ENCODE data around the gene TMEM232. TPM values are rescaled to one million over a fixed set of nuclear protein-coding genes. Genes with fewer than 3 reads are reported as not detected.
A peak's percentile ranks its signal among the peaks of the same experiment; 100 is the strongest.

The TMEM232 gene
- total RNA-seq, 1 donor from 2014 or later, result 2.3 TPM

- no peaks in the 10 kb centered on the region for H3K4me1 Mint-ChIP-seq (ENCODE audit: low read depth)
- no peak overlapping the region for H3K27ac Mint-ChIP-seq (ENCODE audit: unreplicated experiment)
- TF ChIP-seq, protein P1, sequence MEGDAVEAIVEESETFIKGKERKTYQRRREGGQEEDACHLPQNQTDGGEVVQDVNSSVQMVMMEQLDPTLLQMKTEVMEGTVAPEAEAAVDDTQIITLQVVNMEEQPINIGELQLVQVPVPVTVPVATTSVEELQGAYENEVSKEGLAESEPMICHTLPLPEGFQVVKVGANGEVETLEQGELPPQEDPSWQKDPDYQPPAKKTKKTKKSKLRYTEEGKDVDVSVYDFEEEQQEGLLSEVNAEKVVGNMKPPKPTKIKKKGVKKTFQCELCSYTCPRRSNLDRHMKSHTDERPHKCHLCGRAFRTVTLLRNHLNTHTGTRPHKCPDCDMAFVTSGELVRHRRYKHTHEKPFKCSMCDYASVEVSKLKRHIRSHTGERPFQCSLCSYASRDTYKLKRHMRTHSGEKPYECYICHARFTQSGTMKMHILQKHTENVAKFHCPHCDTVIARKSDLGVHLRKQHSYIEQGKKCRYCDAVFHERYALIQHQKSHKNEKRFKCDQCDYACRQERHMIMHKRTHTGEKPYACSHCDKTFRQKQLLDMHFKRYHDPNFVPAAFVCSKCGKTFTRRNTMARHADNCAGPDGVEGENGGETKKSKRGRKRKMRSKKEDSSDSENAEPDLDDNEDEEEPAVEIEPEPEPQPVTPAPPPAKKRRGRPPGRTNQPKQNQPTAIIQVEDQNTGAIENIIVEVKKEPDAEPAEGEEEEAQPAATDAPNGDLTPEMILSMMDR (IDR thresholded peaks at IDR 0.05), result no peak
- no peaks in the 10 kb centered on the region for H3K9me3 Mint-ChIP-seq (ENCODE audit: low read depth)
- H3K27me3 Mint-ChIP-seq (ENCODE audit: low read depth), result no peaks in the 10 kb centered on the region
- H3K36me3 Mint-ChIP-seq (ENCODE audit: low read depth), result no peaks in the 10 kb centered on the region
- DNase-seq (ENCODE audit: low spot score), result no peak
- H3K4me3 Mint-ChIP-seq (ENCODE audit: unreplicated experiment), result no peak overlapping the region
Measured at GRCh38 chr5:110402562-110402961, 323.9 kb downstream of the TMEM232 start.

GRCh38 chr5:110401881-110402280 lies 324.6 kb downstream of the TMEM232 start:
- TF ChIP-seq, protein P1 (IDR thresholded peaks at IDR 0.05), result no peak
- H3K4me3 Mint-ChIP-seq (ENCODE audit: unreplicated experiment), result no peak overlapping the region
- H3K4me1 Mint-ChIP-seq (ENCODE audit: low read depth), result no peaks in the 10 kb centered on the region
- no peaks in the 10 kb centered on the region for H3K9me3 Mint-ChIP-seq (ENCODE audit: low read depth)
- no peaks in the 10 kb centered on the region for H3K36me3 Mint-ChIP-seq (ENCODE audit: low read depth)
- no peaks in the 10 kb centered on the region for H3K27me3 Mint-ChIP-seq (ENCODE audit: low read depth)
- no peak overlapping the region for H3K27ac Mint-ChIP-seq (ENCODE audit: unreplicated experiment)
- DNase-seq (ENCODE audit: low spot score), result no peak

DNA sequence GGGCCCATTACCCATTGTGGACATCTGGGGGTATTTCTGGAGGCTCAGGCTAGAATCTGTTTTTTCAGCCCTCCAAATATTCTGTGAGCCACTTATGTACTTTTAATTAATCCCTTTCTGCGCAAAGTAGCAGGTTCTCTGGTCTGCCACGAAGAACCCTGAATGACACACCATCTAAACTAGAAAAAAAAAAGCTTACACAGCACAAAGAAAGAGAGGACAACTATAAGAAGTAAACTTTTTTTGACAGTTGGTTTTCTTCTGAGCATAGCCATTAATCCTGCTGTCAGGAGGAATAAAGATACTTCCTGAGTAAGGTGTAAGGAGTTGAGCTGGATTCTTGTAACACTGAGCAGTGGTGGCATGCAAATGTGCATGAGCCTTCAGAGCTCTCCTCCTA lies 327.5 kb downstream of the TMEM232 start:
- TF ChIP-seq, protein P1 (IDR thresholded peaks at IDR 0.05), result no peak
- Mint-ChIP-seq H3K36me3 (ENCODE audit: low read depth) (no peaks in the 10 kb centered on the region), H3K27me3 (ENCODE audit: low read depth) (no peaks in the 10 kb centered on the region), H3K9me3 (ENCODE audit: low read depth) (no peaks in the 10 kb centered on the region), H3K4me1 (ENCODE audit: low read depth) (no peaks in the 10 kb centered on the region), H3K27ac (ENCODE audit: unreplicated experiment) (no peak overlapping the region), H3K4me3 (ENCODE audit: unreplicated experiment) (no peak overlapping the region)
- no peak for DNase-seq (ENCODE audit: low spot score)

- Mint-ChIP-seq H3K36me3 (ENCODE audit: low read depth) (no peaks in the 10 kb centered on the region), H3K9me3 (ENCODE audit: low read depth) (no peaks in the 10 kb centered on the region), H3K4me3 (ENCODE audit: unreplicated experiment) (no peak overlapping the region), H3K27ac (ENCODE audit: unreplicated experiment) (no peak overlapping the region), H3K4me1 (ENCODE audit: low read depth) (no peaks in the 10 kb centered on the region), H3K27me3 (ENCODE audit: low read depth) (no peaks in the 10 kb centered on the region)
- no peak for DNase-seq (ENCODE audit: low spot score)
- TF ChIP-seq, protein P1 (IDR thresholded peaks at IDR 0.05), result no peak
Measured at GRCh38 chr5:110397281-110397680, 329.2 kb downstream of the TMEM232 start.

DNA sequence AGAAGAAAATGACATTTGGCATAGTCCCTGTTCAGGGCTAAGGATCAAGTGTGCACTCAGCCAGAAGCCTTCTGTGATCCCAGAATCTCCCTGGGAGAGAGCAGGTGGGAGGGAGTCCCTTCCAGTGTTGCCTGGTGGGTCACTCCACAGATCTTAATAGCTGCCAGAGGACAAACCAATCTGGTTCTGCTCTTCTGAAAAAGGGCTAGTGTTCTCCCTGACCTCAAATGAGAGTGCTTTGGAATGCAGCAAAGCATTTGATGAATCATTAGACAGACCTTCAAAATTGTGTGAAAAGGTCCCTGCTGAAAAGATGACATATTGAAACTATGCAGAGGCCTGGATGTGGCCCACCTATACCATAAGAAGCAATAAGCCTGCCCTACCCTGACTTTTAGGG lies 339.7 kb downstream of the TMEM232 start:
- Mint-ChIP-seq H3K4me3 (ENCODE audit: unreplicated experiment) (no peak overlapping the region), H3K27me3 (ENCODE audit: low read depth) (no peaks in the 10 kb centered on the region), H3K36me3 (ENCODE audit: low read depth) (peaks cover 1% of the 10 kb centered on the region), H3K4me1 (ENCODE audit: low read depth) (peaks cover 15% of the 10 kb centered on the region), H3K27ac (ENCODE audit: unreplicated experiment) (peak overlapping the region; percentile 79), H3K9me3 (ENCODE audit: low read depth) (peaks cover 4% of the 10 kb centered on the region)
- DNase-seq (ENCODE audit: low spot score), result no peak
- TF ChIP-seq, protein P1 (IDR thresholded peaks at IDR 0.05), result no peak

Data from chondrocyte (in vitro differentiated cells).